GM13976 (cell line): ENCODE results near the gene MOV10L1.
"Not testable (repeated sequence)": the region's sequence is repeated elsewhere in the genome, so short reads cannot be mapped to it uniquely, and the experiment has no call there.

Source experiments
- DNase-seq: peaks from one replicate; pipeline ENCODE4 v3.0.0; 2012; ENCODE audit warnings: low spot score
- in situ Hi-C: fragments of 300-500 bp; cut with MboI; formaldehyde crosslinking; loops from one replicate; pipeline ENCODE4 v1.12.0; 2022; ENCODE audit warnings: low sequenced_read_pairs, mixed read lengths, inconsistent platforms; ENCODE audit not compliant: unreplicated experiment
- TF ChIP-seq, protein P1 (sequence below): IDR thresholded peaks from 2 replicates; pipeline ENCODE4 v1.5.1; 2012; ENCODE audit warnings: borderline replicate concordance, mild to moderate bottlenecking; ENCODE audit not compliant: insufficient read depth; ENCODE audit errors: extremely low read depth, missing control alignments, control extremely low read depth

The MOV10L1 gene

GRCh38 chr22:50125029-50125428, 35.2 kb downstream of the MOV10L1 start:
- no peak for DNase-seq
- in situ Hi-C loops, result no loop called here
- TF ChIP-seq, protein P1, sequence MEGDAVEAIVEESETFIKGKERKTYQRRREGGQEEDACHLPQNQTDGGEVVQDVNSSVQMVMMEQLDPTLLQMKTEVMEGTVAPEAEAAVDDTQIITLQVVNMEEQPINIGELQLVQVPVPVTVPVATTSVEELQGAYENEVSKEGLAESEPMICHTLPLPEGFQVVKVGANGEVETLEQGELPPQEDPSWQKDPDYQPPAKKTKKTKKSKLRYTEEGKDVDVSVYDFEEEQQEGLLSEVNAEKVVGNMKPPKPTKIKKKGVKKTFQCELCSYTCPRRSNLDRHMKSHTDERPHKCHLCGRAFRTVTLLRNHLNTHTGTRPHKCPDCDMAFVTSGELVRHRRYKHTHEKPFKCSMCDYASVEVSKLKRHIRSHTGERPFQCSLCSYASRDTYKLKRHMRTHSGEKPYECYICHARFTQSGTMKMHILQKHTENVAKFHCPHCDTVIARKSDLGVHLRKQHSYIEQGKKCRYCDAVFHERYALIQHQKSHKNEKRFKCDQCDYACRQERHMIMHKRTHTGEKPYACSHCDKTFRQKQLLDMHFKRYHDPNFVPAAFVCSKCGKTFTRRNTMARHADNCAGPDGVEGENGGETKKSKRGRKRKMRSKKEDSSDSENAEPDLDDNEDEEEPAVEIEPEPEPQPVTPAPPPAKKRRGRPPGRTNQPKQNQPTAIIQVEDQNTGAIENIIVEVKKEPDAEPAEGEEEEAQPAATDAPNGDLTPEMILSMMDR, result no peak

- in situ Hi-C loops, result no loop called here
- no peak for DNase-seq
- TF ChIP-seq, protein P1, result no peak
Measured at GRCh38 chr22:50129121-50129736, 39.4 kb downstream of the MOV10L1 start.

GRCh38 chr22:50131894-50132293, 42.1 kb downstream of the MOV10L1 start:
- in situ Hi-C loops, result no loop called here
- TF ChIP-seq, protein P1, result no peak
- no peak for DNase-seq

DNA sequence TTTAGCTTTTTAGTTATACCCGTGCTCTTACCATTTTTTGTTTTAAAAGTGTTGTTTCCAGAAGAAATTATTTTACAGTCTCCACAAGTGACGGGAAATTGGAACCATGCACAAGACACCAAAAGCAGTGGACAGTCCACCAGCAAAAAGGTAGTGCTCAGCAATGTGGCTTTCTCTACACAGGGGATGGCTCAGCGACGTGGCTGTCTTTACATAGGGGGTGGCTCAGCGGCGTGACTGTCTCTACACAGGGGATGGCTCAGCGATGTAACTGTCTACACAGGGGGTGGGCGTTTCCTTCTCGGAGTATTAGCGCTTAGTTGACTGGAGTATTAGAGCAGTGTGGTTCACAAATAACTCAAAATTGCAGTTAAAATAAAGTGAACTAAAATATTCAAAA, 44.7 kb downstream of the MOV10L1 start:
- DNase-seq, result no peak
- in situ Hi-C loops, result no loop called here

DNA sequence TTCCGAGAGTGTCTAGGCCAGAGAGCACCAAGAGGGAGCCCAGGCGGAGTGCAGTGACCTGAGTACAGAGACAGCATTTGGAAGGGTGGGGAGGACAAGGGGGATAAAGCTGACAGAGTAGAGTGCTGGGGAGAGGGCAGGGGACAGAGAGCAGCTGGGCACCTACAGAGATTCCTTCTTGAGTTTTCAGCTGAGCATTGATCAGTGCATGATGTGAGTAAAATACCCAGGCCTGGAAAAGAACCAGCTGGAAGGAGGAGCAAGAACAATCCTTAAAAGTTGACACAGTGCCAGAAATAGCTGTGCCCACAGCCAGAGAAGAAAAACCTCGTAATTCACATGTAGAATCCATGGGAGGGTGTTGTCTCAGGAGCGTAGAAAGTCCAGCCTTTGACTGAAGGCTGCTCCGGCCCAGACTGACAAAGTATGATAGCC, 46.8 kb downstream of the MOV10L1 start:
- TF ChIP-seq, protein P1, result no peak
- in situ Hi-C loops, result no loop called here
- DNase-seq, result no peak

More for the DNA sequence above, 44.7 kb downstream of the MOV10L1 start:
- TF ChIP-seq, protein P1, result no peak

- DNase-seq, in situ Hi-C loops: not testable (repeated sequence)
Measured at GRCh38 chr22:50137277-50137676, 47.5 kb downstream of the MOV10L1 start.

DNA sequence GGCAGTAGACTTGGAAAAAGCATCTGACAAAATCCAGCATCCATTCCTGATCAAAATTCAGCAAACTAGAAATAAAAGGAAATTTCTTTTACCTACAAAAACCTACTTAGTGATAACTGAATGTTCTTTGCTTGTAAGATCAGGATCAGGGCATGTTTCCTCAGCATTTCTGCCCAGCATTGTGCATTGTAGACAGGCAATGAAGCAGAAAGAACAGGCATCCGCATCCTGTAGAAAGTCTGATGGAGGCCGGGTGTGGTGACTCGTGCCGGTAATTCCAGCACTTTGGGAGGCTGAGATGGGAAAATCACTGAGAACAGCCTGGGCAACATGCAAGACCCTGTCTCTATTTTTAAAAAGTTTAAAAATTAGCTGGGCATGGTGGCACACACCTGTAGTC, 48.2 kb downstream of the MOV10L1 start:
- in situ Hi-C loops, result no loop called here
- no peak for DNase-seq
- TF ChIP-seq, protein P1, result no peak
